HFFc6 (cell line): ENCODE measurements around the gene ZNF626. TPM values are rescaled to one million over a fixed set of nuclear protein-coding genes. Genes with fewer than 3 reads are reported as not detected.
A peak's percentile ranks its signal among the peaks of the same experiment; 100 is the strongest.
"Not testable (repeated sequence)": the region's sequence is repeated elsewhere in the genome, so short reads cannot be mapped to it uniquely, and the experiment has no call there.

Experiments
- DNase-seq: peaks from one replicate; pipeline ENCODE4 v3.0.0-alpha.2; 2018
- H3K27ac Mint-ChIP-seq: 2 replicates; pipeline ENCODE4 v1.8.0; 2020; ENCODE audit warnings: mild to moderate bottlenecking, mixed read lengths
- H3K27me3 Mint-ChIP-seq: 2 replicates; pipeline ENCODE4 v1.8.0; 2021; ENCODE audit warnings: mild to moderate bottlenecking, moderate library complexity, mixed read lengths; ENCODE audit not compliant: insufficient read depth
- H3K36me3 Mint-ChIP-seq: 2 replicates; pipeline ENCODE4 v1.8.0; 2021; ENCODE audit warnings: low read depth, mixed read lengths
- H3K4me1 Mint-ChIP-seq: 2 replicates; pipeline ENCODE4 v1.8.0; 2020; ENCODE audit warnings: low read depth, mixed read lengths
- H3K4me3 Mint-ChIP-seq: 2 replicates; pipeline ENCODE4 v1.8.0; 2020; ENCODE audit warnings: mild to moderate bottlenecking, moderate library complexity, mixed read lengths
- H3K9me3 Mint-ChIP-seq: 2 replicates; pipeline ENCODE4 v1.8.0; 2020; ENCODE audit warnings: mild to moderate bottlenecking, mixed read lengths
- total RNA-seq, 6 experiments: library from RNA; stranded (reverse); fragmentation: NEBNext Ultra II Directional; extraction: Animal tissue kit (Norgen Biotek cat#: 25700); gene quantifications; 2 replicates in 1 of 6; 3 replicates in 5 of 6; pipeline ENCODE4 v1.2.3, GENCODE V29; 2021
- TF ChIP-seq, protein P1 (sequence below): fragments of 200-600 bp; sonication (generic); IDR thresholded peaks from 2 replicates; pipeline ENCODE4 v1.5.0; 2021; ENCODE audit warnings: antibody characterized with exemption, mild to moderate bottlenecking

ZNF626 gene
- total RNA-seq, 6 experiments from 2014 or later: 1.2 to 3.5 (median 1.8) TPM

DNA sequence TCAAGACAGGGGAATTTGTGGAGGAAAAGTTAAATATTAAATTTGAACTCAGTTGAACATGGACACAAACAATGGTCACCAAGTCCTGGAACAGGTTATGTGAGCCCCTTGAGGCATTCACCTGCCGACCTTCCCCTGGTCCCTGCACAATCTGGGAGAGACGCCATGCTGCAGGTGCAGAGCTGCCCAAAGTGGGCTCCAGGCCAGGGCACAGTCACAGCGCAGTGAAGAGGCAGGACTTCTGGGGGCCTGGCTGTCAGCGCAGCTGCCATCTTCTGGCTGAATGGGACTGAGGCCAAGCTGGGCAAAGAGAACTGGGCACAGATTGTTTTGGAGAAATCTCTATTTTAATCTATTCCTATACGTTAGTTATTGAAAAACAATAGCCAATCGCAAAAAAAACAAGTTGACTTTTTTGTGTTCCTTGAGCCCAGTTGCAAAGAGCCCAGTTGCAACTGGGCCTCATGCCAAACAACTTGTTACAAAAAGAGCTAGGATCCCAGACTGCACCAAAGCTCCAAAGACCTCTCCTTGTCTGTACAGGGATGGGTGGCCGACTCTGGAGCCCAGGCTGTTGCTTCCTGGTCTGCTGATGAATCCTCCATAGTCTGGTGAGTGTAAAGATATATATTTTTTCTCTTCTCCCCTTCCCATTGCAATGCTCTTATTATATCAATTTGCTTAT lies 1.2 kb upstream of the ZNF626 start:
- H3K4me1 Mint-ChIP-seq: no peaks in the 10 kb centered on the region
- H3K27ac Mint-ChIP-seq: no peak overlapping the region
- no peak for DNase-seq
- no peak overlapping the region for H3K4me3 Mint-ChIP-seq
- peaks cover 61% of the 10 kb centered on the region for H3K9me3 Mint-ChIP-seq
- H3K27me3 Mint-ChIP-seq: no peaks in the 10 kb centered on the region; the same call in none of the 2 replicates
- H3K36me3 Mint-ChIP-seq: peaks cover 19% of the 10 kb centered on the region
- TF ChIP-seq, protein P1, sequence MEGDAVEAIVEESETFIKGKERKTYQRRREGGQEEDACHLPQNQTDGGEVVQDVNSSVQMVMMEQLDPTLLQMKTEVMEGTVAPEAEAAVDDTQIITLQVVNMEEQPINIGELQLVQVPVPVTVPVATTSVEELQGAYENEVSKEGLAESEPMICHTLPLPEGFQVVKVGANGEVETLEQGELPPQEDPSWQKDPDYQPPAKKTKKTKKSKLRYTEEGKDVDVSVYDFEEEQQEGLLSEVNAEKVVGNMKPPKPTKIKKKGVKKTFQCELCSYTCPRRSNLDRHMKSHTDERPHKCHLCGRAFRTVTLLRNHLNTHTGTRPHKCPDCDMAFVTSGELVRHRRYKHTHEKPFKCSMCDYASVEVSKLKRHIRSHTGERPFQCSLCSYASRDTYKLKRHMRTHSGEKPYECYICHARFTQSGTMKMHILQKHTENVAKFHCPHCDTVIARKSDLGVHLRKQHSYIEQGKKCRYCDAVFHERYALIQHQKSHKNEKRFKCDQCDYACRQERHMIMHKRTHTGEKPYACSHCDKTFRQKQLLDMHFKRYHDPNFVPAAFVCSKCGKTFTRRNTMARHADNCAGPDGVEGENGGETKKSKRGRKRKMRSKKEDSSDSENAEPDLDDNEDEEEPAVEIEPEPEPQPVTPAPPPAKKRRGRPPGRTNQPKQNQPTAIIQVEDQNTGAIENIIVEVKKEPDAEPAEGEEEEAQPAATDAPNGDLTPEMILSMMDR: no peak

DNA sequence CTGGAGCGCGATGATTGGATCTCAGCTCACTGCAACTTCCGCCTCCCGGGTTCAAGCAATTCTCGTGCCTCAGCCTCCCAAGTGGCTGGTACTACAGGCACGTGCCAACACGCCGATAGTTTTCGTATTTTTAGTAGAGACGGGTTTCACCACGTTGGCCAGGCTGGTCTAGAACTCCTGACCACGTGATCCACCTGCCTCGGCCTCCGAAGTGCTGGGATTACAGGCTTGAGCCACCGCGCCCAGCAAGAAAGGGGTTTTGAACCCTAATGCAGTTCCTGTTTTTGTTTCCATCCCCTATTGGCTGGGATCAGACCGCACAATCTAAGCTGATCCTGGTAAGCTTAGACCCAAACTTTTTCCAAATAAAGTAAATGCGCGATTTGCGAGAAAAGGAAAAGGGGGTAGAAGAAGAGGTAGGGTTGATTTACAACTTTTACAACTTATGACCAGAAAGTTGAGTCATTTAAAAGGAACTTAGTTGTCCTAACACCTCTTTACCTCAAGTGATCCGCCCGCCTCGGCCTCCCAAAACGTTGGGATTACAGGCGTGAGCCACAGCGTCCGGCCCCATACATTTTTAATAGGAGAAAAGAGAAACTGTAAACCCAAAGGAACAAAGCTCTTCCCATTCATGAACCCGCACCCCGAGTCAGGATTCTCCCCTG lies 764 bp downstream of the ZNF626 start:
- no peak for DNase-seq
- Mint-ChIP-seq H3K27ac (peak overlapping the region; percentile 84), H3K4me3 (peak overlapping the region; percentile 85), H3K36me3 (peaks cover 31% of the 10 kb centered on the region), H3K9me3 (peaks cover 73% of the 10 kb centered on the region), H3K4me1 (no peaks in the 10 kb centered on the region), H3K27me3 (no peaks in the 10 kb centered on the region; the same call in none of the 2 replicates)
- TF ChIP-seq, protein P1: no peak

DNA sequence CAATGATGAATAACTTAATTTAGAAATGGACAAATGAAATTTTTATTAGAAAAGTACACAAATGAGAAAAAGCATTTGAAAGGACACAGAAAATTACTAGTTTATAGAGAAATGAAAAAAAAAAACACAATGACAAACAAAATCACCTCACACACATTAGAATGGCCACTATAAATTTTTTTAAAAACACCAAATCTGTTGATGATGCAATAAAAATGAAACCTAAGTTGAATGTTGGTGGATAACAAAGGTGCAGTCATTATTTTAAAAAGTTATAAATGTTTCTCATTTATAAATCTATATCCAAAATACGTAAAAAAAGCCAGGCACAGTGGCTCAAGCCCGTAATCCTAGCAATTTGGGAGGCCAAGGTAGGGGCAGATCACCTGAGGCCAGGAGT lies 20.8 kb downstream of the ZNF626 start:
- Mint-ChIP-seq H3K36me3 (peaks cover 16% of the 10 kb centered on the region; the same call in 1 of the 2 replicates), H3K4me3 (no peak overlapping the region), H3K9me3 (peaks cover 59% of the 10 kb centered on the region), H3K27ac (no peak overlapping the region), H3K27me3 (no peaks in the 10 kb centered on the region), H3K4me1 (no peaks in the 10 kb centered on the region)
- no peak for DNase-seq
- TF ChIP-seq, protein P1: no peak

DNA sequence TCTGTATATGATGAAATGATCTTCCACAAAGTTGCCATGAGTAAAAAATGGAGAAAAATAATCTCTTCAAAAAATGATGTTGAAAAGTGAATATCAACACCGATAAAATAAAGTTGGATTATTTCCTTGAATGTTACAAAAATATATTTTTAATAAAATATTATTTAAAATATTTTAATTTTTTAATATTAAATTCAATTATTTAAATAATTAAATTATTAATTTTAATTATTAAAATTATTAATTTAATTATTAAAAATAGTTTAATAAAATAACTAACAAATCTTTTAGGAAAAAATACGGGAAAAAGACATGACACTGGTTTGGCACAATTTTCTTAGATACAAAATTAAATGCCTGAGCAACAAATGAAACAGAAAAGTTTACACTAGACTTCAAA lies 21.3 kb downstream of the ZNF626 start:
- DNase-seq: no peak
- H3K4me1 Mint-ChIP-seq: no peaks in the 10 kb centered on the region
- H3K27me3 Mint-ChIP-seq: no peaks in the 10 kb centered on the region
- no peak overlapping the region for H3K27ac Mint-ChIP-seq
- peaks cover 18% of the 10 kb centered on the region; the same call in 1 of the 2 replicates for H3K36me3 Mint-ChIP-seq
- peaks cover 58% of the 10 kb centered on the region for H3K9me3 Mint-ChIP-seq
- TF ChIP-seq, protein P1: no peak
- no peak overlapping the region for H3K4me3 Mint-ChIP-seq

DNA sequence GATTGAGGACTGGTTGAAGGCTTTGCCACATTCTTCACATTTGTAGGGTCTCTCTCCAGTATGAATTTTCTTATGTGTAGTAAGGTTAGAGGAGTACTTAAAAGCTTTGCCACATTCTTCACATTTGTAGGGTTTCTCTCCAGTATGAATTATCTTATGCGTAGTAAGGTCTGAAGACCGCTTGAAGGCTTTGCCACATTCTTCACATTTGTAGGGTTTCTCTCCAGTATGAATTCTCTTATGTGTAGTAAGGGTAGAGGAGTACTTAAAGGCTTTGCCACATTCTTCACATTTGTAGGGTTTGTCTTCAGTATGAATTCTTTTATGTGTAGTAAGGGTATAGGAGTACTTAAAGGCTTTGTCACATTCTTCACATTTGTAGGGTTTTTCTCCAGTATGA lies 36.8 kb downstream of the ZNF626 start:
- H3K9me3 Mint-ChIP-seq: peaks cover 61% of the 10 kb centered on the region
- not testable (repeated sequence) for H3K27me3 Mint-ChIP-seq

DNA sequence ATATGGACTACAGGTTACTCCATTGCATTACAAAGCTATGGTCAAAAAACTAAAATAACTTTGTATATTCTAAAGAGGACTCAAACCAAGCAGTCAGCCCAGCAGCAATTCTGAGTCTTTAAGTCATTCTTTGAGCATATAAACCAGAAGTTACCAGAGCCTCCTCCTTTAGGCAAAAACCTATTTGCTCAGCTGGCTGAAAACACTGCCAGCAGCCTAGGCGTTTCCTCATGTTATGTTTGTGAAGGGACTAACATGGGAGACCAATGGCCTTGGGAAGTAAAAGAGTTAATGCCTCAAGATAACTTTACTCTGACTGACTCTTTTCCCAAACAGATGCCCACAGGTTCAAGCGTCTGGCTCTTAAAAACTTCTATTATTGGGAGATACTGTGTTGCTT lies 45.3 kb downstream of the ZNF626 start:
- Mint-ChIP-seq H3K27ac (no peak overlapping the region), H3K4me1 (peaks cover 14% of the 10 kb centered on the region; the same call in 1 of the 2 replicates), H3K9me3 (peaks cover 44% of the 10 kb centered on the region), H3K36me3 (no peaks in the 10 kb centered on the region), H3K27me3 (no peaks in the 10 kb centered on the region), H3K4me3 (no peak overlapping the region)
- no peak for DNase-seq
- TF ChIP-seq, protein P1: no peak

More for the DNA sequence above, 36.8 kb downstream of the ZNF626 start:
- H3K4me1 Mint-ChIP-seq, DNase-seq, H3K27ac Mint-ChIP-seq, H3K4me3 Mint-ChIP-seq: not testable (repeated sequence)
- peaks cover 11% of the 10 kb centered on the region; the same call in 1 of the 2 replicates for H3K36me3 Mint-ChIP-seq

DNA sequence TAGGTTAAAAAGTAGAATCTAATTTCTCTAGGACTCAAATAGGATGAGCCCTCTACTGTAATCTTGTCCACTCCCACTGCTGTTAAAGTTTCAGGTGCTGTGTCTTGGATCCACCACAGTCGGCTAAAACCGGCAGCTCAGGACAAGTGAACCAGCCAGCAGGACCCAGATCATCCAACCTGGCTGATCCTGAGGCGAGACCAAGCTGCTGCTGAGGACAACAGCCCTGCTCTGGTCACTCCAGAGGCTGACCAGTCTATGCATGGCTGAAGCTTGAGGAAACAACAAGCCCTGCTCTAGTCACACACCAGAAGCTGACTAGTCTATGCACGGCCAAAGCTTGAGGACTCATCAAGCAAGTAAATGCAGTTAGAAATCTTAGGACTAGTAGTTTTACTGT lies 46.4 kb downstream of the ZNF626 start:
- H3K27me3 Mint-ChIP-seq, H3K36me3 Mint-ChIP-seq, H3K27ac Mint-ChIP-seq, H3K4me3 Mint-ChIP-seq, DNase-seq: not testable (repeated sequence)
- peaks cover 14% of the 10 kb centered on the region; the same call in 1 of the 2 replicates for H3K4me1 Mint-ChIP-seq
- H3K9me3 Mint-ChIP-seq: peaks cover 48% of the 10 kb centered on the region
